ENCODE results near the gene AHDC1.

Gene AHDC1

GRCh38 chr1:27598295-27598687 lies 5.7 kb downstream of the AHDC1 start:
- no peak for DNase-seq

- DNase-seq = no peak
Measured at GRCh38 chr1:27597516-27598294, 6.2 kb downstream of the AHDC1 start.

GRCh38 chr1:27596986-27597385 lies 7.0 kb downstream of the AHDC1 start:
- no peak for DNase-seq

GRCh38 chr1:27596261-27596660 lies 7.7 kb downstream of the AHDC1 start:
- DNase-seq = no peak

GRCh38 chr1:27595597-27595996 lies 8.3 kb downstream of the AHDC1 start:
- DNase-seq = no peak

GRCh38 chr1:27594564-27595510 lies 9.1 kb downstream of the AHDC1 start:
- no peak for DNase-seq

- DNase-seq = no peak
Measured at GRCh38 chr1:27593678-27594563, 10.0 kb downstream of the AHDC1 start.

- no peak for DNase-seq
Measured at GRCh38 chr1:27592931-27593677, 10.8 kb downstream of the AHDC1 start.

- no peak for DNase-seq
Measured at GRCh38 chr1:27592232-27592930, 11.6 kb downstream of the AHDC1 start.

- DNase-seq = no peak
Measured at GRCh38 chr1:27591622-27592021, 12.3 kb downstream of the AHDC1 start.

GRCh38 chr1:27590917-27591508 lies 12.9 kb downstream of the AHDC1 start:
- no peak for DNase-seq

GRCh38 chr1:27589841-27590426 lies 14.0 kb downstream of the AHDC1 start:
- peak; percentile 56 for DNase-seq

GRCh38 chr1:27589441-27589840 lies 14.5 kb downstream of the AHDC1 start:
- DNase-seq = no peak

GRCh38 chr1:27588256-27589232 lies 15.4 kb downstream of the AHDC1 start:
- DNase-seq = no peak

GRCh38 chr1:27585684-27586083 lies 18.3 kb downstream of the AHDC1 start:
- no peak for DNase-seq

GRCh38 chr1:27584453-27584852 lies 19.5 kb downstream of the AHDC1 start:
- DNase-seq = no peak

GRCh38 chr1:27583479-27583878 lies 20.5 kb downstream of the AHDC1 start:
- DNase-seq = no peak

GRCh38 chr1:27581823-27582243 lies 22.1 kb downstream of the AHDC1 start:
- DNase-seq = no peak

- no peak for DNase-seq
Measured at GRCh38 chr1:27577504-27578188, 26.3 kb downstream of the AHDC1 start.
